SU-DHL-6 (cell line): ENCODE data around the gene RTRAF.

Source experiments
- EZH2phosphoT487 ChIP-seq: fragments of 200-600 bp; sonication (generic), shearing (Covaris generic); conservative IDR thresholded peaks from 2 replicates; pipeline ENCODE4 v1.6.1; 2018; ENCODE audit warnings: mild to moderate bottlenecking, antibody characterized with exemption, low read length, moderate library complexity, mixed read lengths
- TF ChIP-seq, protein P1 (sequence below): fragments of 200-600 bp; sonication (generic); IDR thresholded peaks from one replicate; pipeline ENCODE4 v1.5.1; 2017; ENCODE audit warnings: antibody characterized with exemption, mild to moderate bottlenecking, low read length, moderate library complexity; ENCODE audit not compliant: insufficient read depth, poor library complexity, severe bottlenecking

DNA sequence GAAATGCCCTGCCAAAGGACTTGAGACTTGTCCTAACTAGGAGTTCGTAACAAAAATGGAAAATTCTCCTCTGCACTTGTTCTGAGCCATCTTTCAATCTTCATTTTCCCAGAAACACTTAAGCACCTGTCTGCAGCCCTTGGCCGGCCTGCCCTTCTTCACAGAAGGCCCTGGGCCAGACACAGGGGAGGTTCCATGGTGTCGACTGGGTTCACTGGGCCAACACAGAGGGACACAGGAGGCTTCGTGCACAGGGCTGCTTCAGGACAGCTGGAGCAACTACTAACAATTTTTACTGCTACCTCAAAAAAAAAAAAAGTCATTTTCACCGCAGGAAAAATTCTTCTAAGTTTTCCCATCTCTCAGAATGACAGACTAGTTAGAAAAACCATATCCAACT is 59.9 kb downstream of the RTRAF start:
- TF ChIP-seq, protein P1, sequence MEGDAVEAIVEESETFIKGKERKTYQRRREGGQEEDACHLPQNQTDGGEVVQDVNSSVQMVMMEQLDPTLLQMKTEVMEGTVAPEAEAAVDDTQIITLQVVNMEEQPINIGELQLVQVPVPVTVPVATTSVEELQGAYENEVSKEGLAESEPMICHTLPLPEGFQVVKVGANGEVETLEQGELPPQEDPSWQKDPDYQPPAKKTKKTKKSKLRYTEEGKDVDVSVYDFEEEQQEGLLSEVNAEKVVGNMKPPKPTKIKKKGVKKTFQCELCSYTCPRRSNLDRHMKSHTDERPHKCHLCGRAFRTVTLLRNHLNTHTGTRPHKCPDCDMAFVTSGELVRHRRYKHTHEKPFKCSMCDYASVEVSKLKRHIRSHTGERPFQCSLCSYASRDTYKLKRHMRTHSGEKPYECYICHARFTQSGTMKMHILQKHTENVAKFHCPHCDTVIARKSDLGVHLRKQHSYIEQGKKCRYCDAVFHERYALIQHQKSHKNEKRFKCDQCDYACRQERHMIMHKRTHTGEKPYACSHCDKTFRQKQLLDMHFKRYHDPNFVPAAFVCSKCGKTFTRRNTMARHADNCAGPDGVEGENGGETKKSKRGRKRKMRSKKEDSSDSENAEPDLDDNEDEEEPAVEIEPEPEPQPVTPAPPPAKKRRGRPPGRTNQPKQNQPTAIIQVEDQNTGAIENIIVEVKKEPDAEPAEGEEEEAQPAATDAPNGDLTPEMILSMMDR, result no peak
- no peak for TF ChIP-seq EZH2phosphoT487
